ENCODE data around the gene UPK1A. TPM values are rescaled to one million over a fixed set of nuclear protein-coding genes. Genes with fewer than 3 reads are reported as not detected.

The UPK1A gene
- polyA plus RNA-seq: not detected

GRCh38 chr19:35666251-35666913 lies at the start of gene UPK1A:
TSS of gene UPK1A (plus strand) at chr19:35666517. CDS start at chr19:35666813, 296 bp downstream.
- no peak for DNase-seq
- Mint-ChIP-seq H3K9me3 (peaks cover 0 to 2% (median 0%) of the 10 kb centered on the region in 6 donors), H3K27ac (no peak within 1 kb of the TSS)

GRCh38 chr19:35618857-35619256 lies 47.5 kb upstream of the UPK1A start:
- H3K4me1 Mint-ChIP-seq: peaks cover 0 to under 1% of the 10 kb centered on the region in 2 donors
- peaks cover 0 to 1% (median 0%) of the 10 kb centered on the region in 3 donors for H3K27me3 Mint-ChIP-seq (ENCODE audit: low read depth in 3 of 3)
- H3K4me3 Mint-ChIP-seq: no peak overlapping the region
- H3K9me3 Mint-ChIP-seq: no peaks in the 10 kb centered on the region
- H3K27ac Mint-ChIP-seq: no peak overlapping the region
- DNase-seq: no peak
- H3K36me3 Mint-ChIP-seq: peaks cover 5 to 21% (median 14%) of the 10 kb centered on the region in 3 donors

More at GRCh38 chr19:35666251-35666913, at the start of gene UPK1A:
- no peak within 1 kb of the TSS for H3K4me3 Mint-ChIP-seq
- peaks cover 0 to 6% (median 0%) of the 10 kb centered on the region in 3 donors for H3K36me3 Mint-ChIP-seq
- peaks cover under 1 to 5% (median 3%) of the 10 kb centered on the region in 3 donors for H3K27me3 Mint-ChIP-seq (ENCODE audit: low read depth in 3 of 3)
- H3K4me1 Mint-ChIP-seq: no peaks in the 10 kb centered on the region

- Mint-ChIP-seq H3K4me3 (no peak overlapping the region), H3K9me3 (no peaks in the 10 kb centered on the region), H3K36me3 (peaks cover 5 to 20% (median 14%) of the 10 kb centered on the region in 3 donors), H3K4me1 (no peaks in the 10 kb centered on the region), H3K27me3 (ENCODE audit: low read depth in 3 of 3) (peaks cover 0 to 1% (median 0%) of the 10 kb centered on the region in 3 donors), H3K27ac (no peak overlapping the region)
- no peak for DNase-seq
Measured at GRCh38 chr19:35619290-35619923, 46.9 kb upstream of the UPK1A start.

GRCh38 chr19:35620001-35620400 lies 46.3 kb upstream of the UPK1A start:
- H3K9me3 Mint-ChIP-seq: no peaks in the 10 kb centered on the region
- no peak overlapping the region for H3K27ac Mint-ChIP-seq
- peaks cover 5 to 18% (median 14%) of the 10 kb centered on the region in 3 donors for H3K36me3 Mint-ChIP-seq
- no peak for DNase-seq
- H3K4me3 Mint-ChIP-seq: no peak overlapping the region
- H3K4me1 Mint-ChIP-seq: no peaks in the 10 kb centered on the region
- peaks cover 0 to 1% (median 0%) of the 10 kb centered on the region in 3 donors for H3K27me3 Mint-ChIP-seq (ENCODE audit: low read depth in 3 of 3)

- peak overlapping the region in 1 of 6 donors; percentile 35 for H3K27ac Mint-ChIP-seq
- no peak overlapping the region for H3K4me3 Mint-ChIP-seq
- no peaks in the 10 kb centered on the region for H3K9me3 Mint-ChIP-seq
- peaks cover 0 to 13% (median 8%) of the 10 kb centered on the region in 3 donors for H3K36me3 Mint-ChIP-seq
- peaks cover 0 to 1% of the 10 kb centered on the region in 2 donors for H3K4me1 Mint-ChIP-seq
- no peak for DNase-seq
- peaks cover 0 to 1% (median 0%) of the 10 kb centered on the region in 3 donors for H3K27me3 Mint-ChIP-seq (ENCODE audit: low read depth in 3 of 3)
Measured at GRCh38 chr19:35621708-35622107, 44.6 kb upstream of the UPK1A start.

GRCh38 chr19:35622750-35623149 lies 43.6 kb upstream of the UPK1A start:
- DNase-seq: no peak
- H3K27me3 Mint-ChIP-seq (ENCODE audit: low read depth in 3 of 3): peaks cover 0 to 1% (median 0%) of the 10 kb centered on the region in 3 donors
- no peak overlapping the region for H3K27ac Mint-ChIP-seq

GRCh38 chr19:35623327-35624010 lies 42.8 kb upstream of the UPK1A start:
- H3K4me3 Mint-ChIP-seq: no peak overlapping the region
- H3K9me3 Mint-ChIP-seq: no peaks in the 10 kb centered on the region
- peaks cover 5 to 7% of the 10 kb centered on the region in 2 donors for H3K4me1 Mint-ChIP-seq
- H3K36me3 Mint-ChIP-seq: peaks cover 0 to 13% (median 7%) of the 10 kb centered on the region in 3 donors
- peak overlapping the region in 2 of 6 donors; percentile 10 to 18 for H3K27ac Mint-ChIP-seq
- DNase-seq: no peak
- H3K27me3 Mint-ChIP-seq (ENCODE audit: low read depth in 3 of 3): peaks cover 0 to 3% (median under 1%) of the 10 kb centered on the region in 3 donors

More at GRCh38 chr19:35622750-35623149, 43.6 kb upstream of the UPK1A start:
- Mint-ChIP-seq H3K9me3 (no peaks in the 10 kb centered on the region), H3K4me3 (no peak overlapping the region), H3K36me3 (peaks cover 0 to 13% (median 7%) of the 10 kb centered on the region in 3 donors), H3K4me1 (peaks cover 0 to 1% of the 10 kb centered on the region in 2 donors)

- H3K4me1 Mint-ChIP-seq: peaks cover 21 to 32% of the 10 kb centered on the region in 2 donors
- H3K36me3 Mint-ChIP-seq: peaks cover 10 to 24% (median 15%) of the 10 kb centered on the region in 3 donors
- no peaks in the 10 kb centered on the region for H3K9me3 Mint-ChIP-seq
- DNase-seq: no peak
- peak overlapping the region; percentile 95 to 100 (median 99) for H3K4me3 Mint-ChIP-seq
- peak overlapping the region; percentile 91 to 99 (median 98) for H3K27ac Mint-ChIP-seq
- peaks cover 5 to 8% (median 5%) of the 10 kb centered on the region in 3 donors for H3K27me3 Mint-ChIP-seq (ENCODE audit: low read depth in 3 of 3)
Measured at GRCh38 chr19:35628264-35628564, 38.1 kb upstream of the UPK1A start.

GRCh38 chr19:35628565-35629331 lies 37.6 kb upstream of the UPK1A start, which contains the start of gene RBM42:
TSS of gene RBM42 (plus strand) at chr19:35629036. CDS start at chr19:35629154, 118 bp downstream.
- Mint-ChIP-seq H3K27ac (peak within 1 kb of the TSS; percentile 91 to 99 (median 98)), H3K9me3 (no peaks in the 10 kb centered on the region), H3K4me3 (peak within 1 kb of the TSS; percentile 95 to 100 (median 99)), H3K4me1 (peaks cover 23 to 36% of the 10 kb centered on the region in 2 donors), H3K36me3 (peaks cover 13 to 26% (median 17%) of the 10 kb centered on the region in 3 donors), H3K27me3 (ENCODE audit: low read depth in 3 of 3) (peaks cover 5 to 8% (median 5%) of the 10 kb centered on the region in 3 donors)
- DNase-seq: peak; percentile 98 to 99 (median 98)

- Mint-ChIP-seq H3K36me3 (peaks cover 13 to 26% (median 17%) of the 10 kb centered on the region in 3 donors), H3K4me1 (peaks cover 23 to 36% of the 10 kb centered on the region in 2 donors), H3K27me3 (ENCODE audit: low read depth in 3 of 3) (peaks cover 5 to 8% (median 5%) of the 10 kb centered on the region in 3 donors), H3K27ac (peak overlapping the region; percentile 91 to 99 (median 98)), H3K4me3 (peak overlapping the region; percentile 95 to 100 (median 99)), H3K9me3 (no peaks in the 10 kb centered on the region)
- no peak for DNase-seq
Measured at GRCh38 chr19:35629332-35629633, 37.0 kb upstream of the UPK1A start.

GRCh38 chr19:35633727-35634440 lies 32.4 kb upstream of the UPK1A start:
- peaks cover 13 to 38% (median 21%) of the 10 kb centered on the region in 3 donors for H3K36me3 Mint-ChIP-seq
- H3K27ac Mint-ChIP-seq: no peak overlapping the region
- no peak overlapping the region for H3K4me3 Mint-ChIP-seq
- H3K27me3 Mint-ChIP-seq (ENCODE audit: low read depth in 3 of 3): peaks cover under 1% of the 10 kb centered on the region in 3 donors
- DNase-seq: no peak
- no peaks in the 10 kb centered on the region for H3K9me3 Mint-ChIP-seq
- H3K4me1 Mint-ChIP-seq: peaks cover 12 to 26% of the 10 kb centered on the region in 2 donors

GRCh38 chr19:35636651-35637050 lies 29.7 kb upstream of the UPK1A start:
- peaks cover 6 to 11% of the 10 kb centered on the region in 2 donors for H3K4me1 Mint-ChIP-seq
- H3K27me3 Mint-ChIP-seq (ENCODE audit: low read depth in 3 of 3): peaks cover 0 to 2% (median 0%) of the 10 kb centered on the region in 3 donors
- no peaks in the 10 kb centered on the region for H3K9me3 Mint-ChIP-seq
- H3K27ac Mint-ChIP-seq: no peak overlapping the region
- DNase-seq: no peak
- peaks cover 10 to 29% (median 17%) of the 10 kb centered on the region in 3 donors for H3K36me3 Mint-ChIP-seq
- no peak overlapping the region for H3K4me3 Mint-ChIP-seq
